HepG2 (cell line): ENCODE measurements around the gene PRIMPOL. TPM values are rescaled to one million over a fixed set of nuclear protein-coding genes. Genes with fewer than 3 reads are reported as not detected.
A peak's percentile ranks its signal among the peaks of the same experiment; 100 is the strongest.

Source experiments
- ATAC-seq: fragments of 200-7000 bp; cut with Tn5 transposase; 3 replicates; pipeline ENCODE4 v1.9.1; 2020; ENCODE audit warnings: mild to moderate bottlenecking, moderate library complexity
- BruUV-seq: library from RNA; stranded (reverse); fragments of 400-500 nt; replicated peaks from 2 replicates; lab custom pipeline; 2021; lab: Mats Ljungman, UMichigan
- CTCF ChIA-PET: fragments of 300-600 bp; formaldehyde crosslinking; extraction: SDS; loops from one replicate; lab custom pipeline; 2021; ENCODE audit warnings: low total read pairs, inconsistent platforms, low intra/inter-chr PET ratio; lab: Yijun Ruan, JAX
- POLR2A ChIA-PET: fragments of 350-600 bp; sonication (Branson Sonifier 250); formaldehyde crosslinking; loops from one replicate; lab custom pipeline; 2020; ENCODE audit warnings: antibody characterized with exemption, inconsistent platforms; lab: Yijun Ruan, JAX
- DNase-seq: peaks from one replicate; pipeline ENCODE4 v3.0.0-alpha.2; 2015; ENCODE audit warnings: low spot score
- FAIRE-seq: peaks from 3 replicates; lab custom pipeline; 2011; peaks lifted over from hg19 to GRCh38; lab: Jason Lieb, UNC
- H2AFZ ChIP-seq: one replicate; pipeline ENCODE4 v1.6.1; 2011; ENCODE audit warnings: low read length, inconsistent platforms
- H3K27ac ChIP-seq: fragments of 300-600 bp; 3 replicates; pipeline ENCODE4 v1.8.0; 2011; ENCODE audit warnings: mixed run types, mild to moderate bottlenecking, mixed read lengths, low read length, inconsistent platforms; ENCODE audit not compliant: insufficient read depth; ENCODE audit errors: extremely low read length
- H3K27me3 ChIP-seq, 2 experiments: fragments of 200-600 bp in 1 of 2; 2 replicates in 1 of 2; 3 replicates in 1 of 2; pipeline versions ENCODE4 v1.6.0 to v1.8.0; 2011; ENCODE audit warnings: low read length in 2 of 2, mild to moderate bottlenecking in 2 of 2, moderate library complexity in 2 of 2, inconsistent platforms in 1 of 2; ENCODE audit not compliant: insufficient read depth in 2 of 2, control insufficient read depth in 1 of 2
- H3K36me3 ChIP-seq, 2 experiments: fragments of 200-600 bp in 1 of 2; replicated peaks in 1 of 2; 2 replicates in 1 of 2; 3 replicates in 1 of 2; pipeline versions ENCODE4 v1.5.1 to v1.8.0; 2011; ENCODE audit warnings: low read length in 2 of 2, inconsistent platforms in 1 of 2; ENCODE audit not compliant: insufficient read depth in 2 of 2, control insufficient read depth in 1 of 2
- H3K4me1 ChIP-seq: 2 replicates; pipeline ENCODE4 v1.5.1; 2012; ENCODE audit warnings: low read length, inconsistent platforms; ENCODE audit not compliant: insufficient read depth
- H3K4me2 ChIP-seq: 2 replicates; pipeline ENCODE4 v1.6.0; 2011; ENCODE audit warnings: low read depth, low read length, inconsistent platforms
- H3K4me3 ChIP-seq, 3 experiments: fragments of 200-600 bp in 1 of 3; sonication (generic), shearing (Covaris generic) in 1 of 3; replicated peaks in 1 of 3; 2 replicates each; pipeline ENCODE4 v1.5.1; 2011 to 2016; ENCODE audit warnings: low read length in 3 of 3, inconsistent platforms in 2 of 3, low read depth in 2 of 3, mild to moderate bottlenecking in 2 of 3, control low read depth in 1 of 3, mixed read lengths in 1 of 3; ENCODE audit not compliant: insufficient read depth in 1 of 3
- H3K79me2 ChIP-seq: one replicate; pipeline ENCODE4 v1.6.1; 2011; ENCODE audit warnings: low read length, inconsistent platforms; ENCODE audit not compliant: insufficient read depth
- H3K9ac ChIP-seq: 2 replicates; pipeline ENCODE4 v1.6.0; 2011; ENCODE audit warnings: mild to moderate bottlenecking, low read depth, low read length, inconsistent platforms; ENCODE audit not compliant: insufficient read depth
- H3K9me3 ChIP-seq: 2 replicates; pipeline ENCODE4 v1.5.1; 2012; ENCODE audit warnings: mild to moderate bottlenecking, low read length
- H4K20me1 ChIP-seq: 2 replicates; pipeline ENCODE4 v1.6.0; 2011; ENCODE audit warnings: inconsistent platforms, mild to moderate bottlenecking, low read length, moderate library complexity; ENCODE audit not compliant: insufficient read depth
- ARID5B ChIP-seq: IDR thresholded peaks from 2 replicates; pipeline ENCODE4 v1.4.0; 2020; ENCODE audit warnings: mild to moderate bottlenecking, missing genetic modification reagents
- ATM ChIP-seq: fragments of 450-650 bp; IDR thresholded peaks from 2 replicates; pipeline ENCODE4 v1.7.1; 2017; ENCODE audit warnings: mild to moderate bottlenecking, borderline replicate concordance
- DZIP1 ChIP-seq: sonication (generic); formaldehyde crosslinking; IDR thresholded peaks from 2 replicates; pipeline ENCODE4 v1.5.0; 2020; ENCODE audit warnings: mild to moderate bottlenecking, missing genetic modification reagents
- MAZ ChIP-seq, 2 experiments: sonication (generic) in 1 of 2; formaldehyde crosslinking in 1 of 2; IDR thresholded peaks; 2 replicates each; pipeline versions ENCODE4 v1.5.0 to v1.6.1; 2012 to 2020; ENCODE audit warnings: low read depth in 2 of 2, mild to moderate bottlenecking in 2 of 2, borderline replicate concordance in 1 of 2, improper control_type of control experiment in 1 of 2, low read length in 1 of 2, missing genetic modification reagents in 1 of 2, moderate library complexity in 1 of 2
- RAD51 ChIP-seq: fragments of 450-650 bp; IDR thresholded peaks from 2 replicates; pipeline ENCODE4 v1.6.1; 2016; ENCODE audit warnings: borderline replicate concordance
- RARA ChIP-seq: IDR thresholded peaks from 2 replicates; pipeline ENCODE4 v1.6.1; 2016; ENCODE audit warnings: missing genetic modification reagents, missing compliant biosample characterization
- RCOR2 ChIP-seq: IDR thresholded peaks from 2 replicates; pipeline ENCODE4 v1.6.1; 2016; ENCODE audit warnings: missing biosample characterization, missing genetic modification reagents
- SP5 ChIP-seq: IDR thresholded peaks from 2 replicates; pipeline ENCODE4 v1.6.1; 2016; ENCODE audit warnings: low read depth, borderline replicate concordance
- SRSF9 ChIP-seq: fragments of 200-400 bp; formaldehyde crosslinking; IDR thresholded peaks from 2 replicates; pipeline ENCODE4 v1.6.1; 2018; ENCODE audit warnings: borderline replicate concordance, mild to moderate bottlenecking, low read depth, low read length; ENCODE audit not compliant: insufficient read depth, poor library complexity, severe bottlenecking
- TARDBP ChIP-seq: sonication (generic); formaldehyde crosslinking; IDR thresholded peaks from 2 replicates; pipeline ENCODE4 v1.8.0; 2022; ENCODE audit warnings: mild to moderate bottlenecking, missing genetic modification reagents
- ZNF225 ChIP-seq: sonication (generic); formaldehyde crosslinking; IDR thresholded peaks from 2 replicates; pipeline ENCODE4 v1.4.0; 2020; ENCODE audit warnings: mild to moderate bottlenecking, missing genetic modification reagents
- ZNF639 ChIP-seq: conservative IDR thresholded peaks from 2 replicates; pipeline ENCODE4 v1.6.1; 2018; ENCODE audit warnings: missing genetic modification reagents
- ZSCAN20 ChIP-seq: sonication (generic); formaldehyde crosslinking; IDR thresholded peaks from 2 replicates; pipeline ENCODE4 v1.4.0; 2020; ENCODE audit warnings: missing genetic modification reagents, mild to moderate bottlenecking, borderline replicate concordance
- ZSCAN30 ChIP-seq: sonication (generic); formaldehyde crosslinking; IDR thresholded peaks from 2 replicates; pipeline ENCODE4 v1.5.0; 2020; ENCODE audit warnings: mild to moderate bottlenecking, missing genetic modification reagents
- WGBS: methylation state at CpG from one replicate; pipeline ENCODE4 v1.1.6; 2017; ENCODE audit warnings: low lambda C conversion rate; 5-methylcytosine and 5-hydroxymethylcytosine counted together
- in situ Hi-C: cut with HindIII; loops from 2 replicates; pipeline ENCODE4 v1.10.0; 2017; ENCODE audit warnings: low pct_unique_long_range_greater_than_20kb; ENCODE audit not compliant: extremely low pct_ligation_motif_present
- intact Hi-C: fragments of 100-400 bp; cut with micrococcal nuclease; formaldehyde crosslinking; loops from one replicate; pipeline ENCODE4 v1.10.0; 2022; ENCODE audit not compliant: unreplicated experiment
- polyA plus RNA-seq, 8 experiments: library from polyadenylated mRNA; depleted of rRNA in 3 of 8; stranded (reverse) in 7 of 8; unstranded in 1 of 8; fragments of >200 nt; fragmentation: Illumina TruSeq in 4 of 8; extraction: Trizol in 4 of 8; gene quantifications; 2 replicates each; pipeline versions ENCODE4 v1.2.1 to v1.2.3, GENCODE V29; 2011 to 2016; ENCODE audit warnings: low read depth in 4 of 8, missing spikeins in 1 of 8, mixed read lengths in 1 of 8; ENCODE audit not compliant: insufficient read depth in 1 of 8
- total RNA-seq, 5 experiments: library from RNA; depleted of rRNA; stranded (reverse); fragments of >200 nt; fragmentation: Illumina TruSeq; extraction: Trizol; gene quantifications; 2 replicates each; pipeline ENCODE4 v1.2.3, GENCODE V29; 2016; ENCODE audit warnings: low read depth in 1 of 5

The PRIMPOL gene
- total and polyA plus RNA-seq, 2 of the 13 experiments (the other 11 are each of a cell fraction or from before 2014, with no cell fraction given): 7.3 to 11.0 TPM

DNA sequence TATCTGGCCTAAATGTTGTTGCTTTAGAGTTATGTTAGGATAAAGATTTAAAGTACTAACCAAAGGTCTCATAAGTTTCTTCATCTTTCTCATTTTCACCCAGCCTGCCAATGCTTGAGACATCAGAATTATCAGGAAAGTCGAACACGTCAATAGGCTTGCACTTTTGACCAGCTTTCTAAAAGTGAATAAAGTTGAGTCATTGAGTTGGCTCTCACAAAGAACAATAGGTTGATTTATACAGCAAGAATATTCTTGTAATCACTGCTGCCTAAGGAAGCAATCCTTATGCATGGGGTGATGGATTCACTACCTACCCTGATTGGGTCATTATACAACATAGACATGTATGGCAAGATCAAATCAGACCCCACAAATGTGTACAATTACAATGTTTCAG, 79.3 kb downstream of the PRIMPOL start:
- FAIRE-seq: peak; percentile 30
- TF ChIP-seq ATM: no peak
- no peak for TF ChIP-seq MAZ (IDR thresholded peaks at IDR 0.05; ENCODE audit: borderline replicate concordance, low read depth, low read length)
- no peak for TF ChIP-seq MAZ (CRISPR knock-in tag; IDR thresholded peaks at IDR 0.05; ENCODE audit: low read depth)
- no peak for TF ChIP-seq ZNF639 (CRISPR knock-in tag)
- TF ChIP-seq DZIP1 (CRISPR knock-in tag): no peak
- no peak for TF ChIP-seq ZSCAN30 (CRISPR knock-in tag)
- TF ChIP-seq ZSCAN20 (CRISPR knock-in tag): no peak
- TF ChIP-seq RAD51: no peak
- no peak for TF ChIP-seq SRSF9
- TF ChIP-seq RARA (CRISPR knock-in tag): peak; percentile 52
- TF ChIP-seq SP5: no peak
- no peak for TF ChIP-seq ZNF225 (CRISPR knock-in tag)
- TF ChIP-seq RCOR2 (CRISPR knock-in tag): 0 out of 2 replicates have a peak, but pooled peaks have one; percentile 28
- TF ChIP-seq TARDBP: no peak
- peak; percentile 48; the same call in 1 of the 2 replicates for TF ChIP-seq ARID5B

More for the DNA sequence above, 79.3 kb downstream of the PRIMPOL start:
- H3K4me2 ChIP-seq: no peak overlapping the region
- intact Hi-C loops (no loop called here), in situ Hi-C loops (no loop called here)
- no peak overlapping the region for H3K9ac ChIP-seq
- H3K4me3 ChIP-seq: no peak overlapping the region
- CTCF ChIA-PET: no interaction called here
- H3K27me3 ChIP-seq: no peaks in the 10 kb centered on the region
- ATAC-seq (no peak), DNase-seq (peak; percentile 61)
- WGBS: 20% methylated on average over 2 of the region's 2 CpGs
- H4K20me1 ChIP-seq: no peaks in the 10 kb centered on the region
- POLR2A ChIA-PET: no interaction called here
- H3K27ac ChIP-seq: no peak overlapping the region
- H2AFZ ChIP-seq: no peak overlapping the region
- peaks cover 2 to 34% of the 10 kb centered on the region in 2 experiments for H3K36me3 ChIP-seq
- no TSS peak for BruUV-seq
- H3K4me1 ChIP-seq: peaks cover 51% of the 10 kb centered on the region
- H3K79me2 ChIP-seq: peaks cover 46% of the 10 kb centered on the region
- H3K9me3 ChIP-seq: no peaks in the 10 kb centered on the region
